IPS-18c (cell line): Measurements from ENCODE around the gene SERPINB1.
"Not testable (repeated sequence)": the region's sequence is repeated elsewhere in the genome, so short reads cannot be mapped to it uniquely, and the experiment has no call there.

Experiments
- H3K4me3 ChIP-seq: 2 replicates; pipeline ENCODE4 v1.7.0; 2013; ENCODE audit warnings: low read depth, mild to moderate bottlenecking, low read length, moderate library complexity; ENCODE audit not compliant: insufficient read depth
- H3K9me3 ChIP-seq: one replicate; pipeline ENCODE4 v1.6.1; 2013; ENCODE audit warnings: mild to moderate bottlenecking, low read length, moderate library complexity; ENCODE audit not compliant: control insufficient read depth, insufficient read depth

The SERPINB1 gene

DNA sequence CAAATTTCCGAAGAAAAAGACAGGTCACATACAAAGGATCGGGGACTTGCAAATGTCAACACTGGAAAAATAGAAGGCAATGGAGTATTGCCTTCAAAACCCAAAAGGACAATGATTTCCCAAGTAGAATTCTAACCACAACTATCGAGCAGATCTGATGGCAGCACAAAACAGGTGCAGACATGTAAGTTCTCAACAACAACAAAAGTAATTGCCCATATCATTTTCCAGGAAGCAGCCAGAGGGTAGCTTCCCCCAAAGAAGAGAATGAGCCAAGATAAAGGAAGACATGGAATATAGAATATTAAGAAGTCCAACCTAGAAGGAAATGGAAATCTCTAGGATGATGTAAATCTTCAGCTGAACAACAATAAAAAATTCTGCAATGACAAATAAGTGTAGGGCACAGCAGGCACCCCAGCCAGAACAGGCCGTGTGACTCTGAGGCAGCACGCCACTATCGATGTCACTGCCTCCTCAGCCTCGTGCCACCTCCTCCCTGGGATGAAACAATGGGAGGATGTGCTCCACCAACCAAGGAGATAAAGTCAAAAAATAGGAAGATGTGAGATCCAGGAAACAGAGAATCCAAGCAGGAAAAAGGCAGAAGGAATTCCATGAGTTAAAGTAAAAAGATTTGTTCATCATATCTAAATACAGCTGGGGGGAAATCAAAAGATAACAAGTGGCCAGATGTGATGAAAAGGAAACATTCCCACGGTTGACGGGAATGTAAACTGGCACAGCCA lies 34.1 kb downstream of the SERPINB1 start:
- no peak overlapping the region for H3K4me3 ChIP-seq
- no peaks in the 10 kb centered on the region for H3K9me3 ChIP-seq

GRCh38 chr6:2806644-2807043 lies 35.0 kb downstream of the SERPINB1 start:
- Histone ChIP-seq H3K9me3 (no peaks in the 10 kb centered on the region), H3K4me3 (no peak overlapping the region)

GRCh38 chr6:2805031-2805430 lies 36.6 kb downstream of the SERPINB1 start:
- H3K4me3 ChIP-seq = no peak overlapping the region
- H3K9me3 ChIP-seq = no peaks in the 10 kb centered on the region

DNA sequence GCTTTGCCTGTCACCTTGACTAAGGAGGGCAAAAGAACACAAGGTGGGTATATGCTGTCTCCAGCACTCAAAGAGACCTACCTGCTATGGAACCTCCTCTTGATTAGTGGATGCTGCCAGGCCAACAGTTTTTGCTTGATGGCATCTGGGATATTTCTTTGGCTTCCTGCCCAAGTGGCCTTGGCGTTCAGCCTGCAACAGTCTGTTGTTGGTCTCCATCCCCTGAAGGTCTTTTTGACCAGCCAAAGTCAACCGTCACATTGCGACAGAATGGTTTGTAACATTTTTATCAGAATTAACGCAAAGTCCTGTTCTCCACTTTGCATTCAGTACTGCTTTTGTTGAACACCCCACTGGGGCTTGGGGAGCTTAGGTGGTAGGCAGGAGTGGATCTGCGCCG lies 37.1 kb downstream of the SERPINB1 start:
- H3K9me3 ChIP-seq = no peaks in the 10 kb centered on the region
- no peak overlapping the region for H3K4me3 ChIP-seq

- Histone ChIP-seq H3K4me3 (no peak overlapping the region), H3K9me3 (no peaks in the 10 kb centered on the region)
These were observed 37.8 kb downstream of the SERPINB1 start for GRCh38 chr6:2803731-2804429.

GRCh38 chr6:2802521-2803060 lies 39.1 kb downstream of the SERPINB1 start:
- H3K4me3 ChIP-seq = no peak overlapping the region
- no peaks in the 10 kb centered on the region for H3K9me3 ChIP-seq

GRCh38 chr6:2801687-2802086 lies 40.0 kb downstream of the SERPINB1 start:
- not testable (repeated sequence) for H3K4me3 ChIP-seq, H3K9me3 ChIP-seq

- H3K4me3 ChIP-seq = no peak overlapping the region
- H3K9me3 ChIP-seq = no peaks in the 10 kb centered on the region
These were observed 40.9 kb downstream of the SERPINB1 start for GRCh38 chr6:2800552-2801316.

GRCh38 chr6:2799936-2800527 lies 41.6 kb downstream of the SERPINB1 start:
- no peaks in the 10 kb centered on the region for H3K9me3 ChIP-seq
- H3K4me3 ChIP-seq = no peak overlapping the region

DNA sequence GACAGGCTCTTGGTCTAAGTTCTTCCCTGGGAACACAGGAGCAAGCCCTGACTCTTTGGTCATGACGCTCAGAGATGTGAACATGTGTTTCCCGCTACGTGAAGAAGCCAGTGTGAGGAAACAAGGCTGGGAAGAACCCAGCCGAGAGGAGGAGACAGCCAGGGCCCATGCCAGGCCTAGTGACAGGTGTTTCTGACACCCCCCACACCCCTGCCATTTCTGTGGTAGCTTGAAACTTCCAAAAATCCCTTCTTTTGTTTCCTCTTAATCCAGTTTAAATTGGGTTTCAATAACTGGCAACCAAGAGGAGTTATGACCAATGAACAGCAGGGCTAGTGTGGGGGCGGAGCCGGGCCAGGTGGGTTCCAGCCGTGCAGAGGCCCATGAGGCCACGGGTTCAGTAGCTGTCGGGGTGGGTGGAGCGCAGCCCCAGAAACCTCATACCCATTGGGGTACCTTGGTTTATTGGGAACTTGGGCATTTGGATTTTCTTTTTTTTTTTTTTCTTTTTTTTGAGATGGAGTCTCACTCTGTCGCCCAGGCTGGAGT lies 43.0 kb downstream of the SERPINB1 start:
- Histone ChIP-seq H3K4me3 (no peak overlapping the region), H3K9me3 (no peaks in the 10 kb centered on the region)

- no peak overlapping the region for H3K4me3 ChIP-seq
- no peaks in the 10 kb centered on the region for H3K9me3 ChIP-seq
These were observed 44.1 kb downstream of the SERPINB1 start for GRCh38 chr6:2797564-2798031.

DNA sequence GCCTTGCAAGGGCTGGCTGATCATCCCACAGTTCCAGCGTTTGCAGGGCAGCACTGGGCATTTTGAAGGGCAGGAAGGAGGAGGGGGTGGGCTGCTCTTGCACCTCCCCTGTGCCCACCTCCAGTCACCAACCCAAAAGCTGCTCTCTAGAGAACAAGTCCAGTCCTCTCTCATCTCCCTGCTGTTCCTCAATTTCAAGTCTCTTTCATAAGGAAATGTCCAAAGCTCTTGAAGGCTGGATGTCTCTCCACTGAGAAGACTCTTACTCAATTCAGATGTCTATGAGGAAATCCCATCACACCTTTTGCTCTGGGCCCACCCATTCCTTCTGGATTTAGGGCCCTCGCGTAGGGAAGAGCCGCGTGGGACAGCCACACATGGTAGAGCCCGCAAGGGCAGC lies 44.8 kb downstream of the SERPINB1 start:
- no peaks in the 10 kb centered on the region for H3K9me3 ChIP-seq
- H3K4me3 ChIP-seq = no peak overlapping the region

DNA sequence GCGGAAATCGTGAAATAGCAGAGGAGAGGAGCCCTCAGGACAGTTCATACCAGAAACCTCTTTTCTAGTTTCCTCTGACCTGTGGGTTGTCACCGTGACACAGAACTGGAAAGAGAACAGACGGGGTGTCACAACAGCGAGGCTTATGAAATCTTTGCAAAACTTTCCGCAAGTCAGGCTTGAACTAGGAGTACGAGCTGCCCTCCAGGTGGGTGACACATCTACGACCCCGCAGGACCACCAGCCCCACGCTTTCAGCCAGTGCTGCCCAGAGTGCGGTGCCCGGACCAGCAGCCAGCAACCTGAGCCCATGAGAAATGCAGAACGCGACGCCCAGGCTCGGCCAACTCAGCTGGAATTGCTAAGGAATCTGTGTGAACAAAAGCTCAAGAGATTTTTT lies 45.7 kb downstream of the SERPINB1 start:
- no peak overlapping the region for H3K4me3 ChIP-seq
- no peaks in the 10 kb centered on the region for H3K9me3 ChIP-seq

DNA sequence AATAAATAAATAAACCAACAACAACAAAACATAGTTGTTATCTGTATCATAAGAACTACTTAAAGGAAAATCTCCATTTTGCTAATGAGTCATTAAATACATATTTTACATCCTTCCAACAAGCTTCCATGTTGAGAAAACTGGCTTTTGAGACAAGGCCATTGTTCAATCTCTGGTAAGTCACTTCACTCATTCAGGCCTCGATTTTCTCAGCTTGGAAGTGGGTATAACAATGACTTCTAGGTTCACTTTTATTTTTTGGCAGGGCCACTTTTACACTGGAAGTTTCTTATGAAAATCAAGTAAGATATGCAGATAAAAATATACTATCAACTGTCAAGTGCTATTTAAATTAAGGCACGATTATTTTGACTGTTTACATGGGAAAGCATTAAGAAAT lies 46.5 kb downstream of the SERPINB1 start:
- H3K4me3 ChIP-seq = no peak overlapping the region
- H3K9me3 ChIP-seq = no peaks in the 10 kb centered on the region

DNA sequence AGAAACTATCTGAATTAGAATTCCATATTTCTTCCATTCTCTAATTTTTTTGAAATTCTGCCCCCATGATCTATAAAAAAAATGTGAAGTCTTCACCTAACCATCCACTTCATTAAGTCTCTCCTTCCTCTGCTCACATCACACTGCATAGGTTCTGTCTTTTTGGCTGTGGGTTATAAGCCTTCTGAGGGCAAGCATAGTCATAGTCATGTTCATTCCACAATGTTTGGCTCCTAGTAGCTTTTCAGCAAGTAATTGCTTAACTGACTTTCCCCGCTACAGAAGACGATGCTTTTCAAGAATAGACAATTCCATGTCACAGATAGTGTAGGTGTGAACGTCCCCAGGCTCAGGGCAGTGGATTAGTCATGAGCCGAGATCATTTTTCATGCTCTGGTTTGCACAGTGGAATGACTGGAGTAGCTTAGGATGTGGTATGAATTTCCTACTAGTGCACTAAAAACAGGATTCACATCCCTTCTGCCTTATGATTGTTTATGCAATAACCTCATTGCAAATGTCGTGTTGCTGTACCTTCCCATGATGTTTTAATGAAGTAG lies 47.4 kb downstream of the SERPINB1 start:
- Histone ChIP-seq H3K4me3 (no peak overlapping the region), H3K9me3 (no peaks in the 10 kb centered on the region)

GRCh38 chr6:2793534-2794151 lies 48.0 kb downstream of the SERPINB1 start:
- H3K9me3 ChIP-seq = no peaks in the 10 kb centered on the region
- H3K4me3 ChIP-seq = no peak overlapping the region
